RWPE2 (cell line): ENCODE data around the gene TEF.

Experiments used
- ATAC-seq: fragments of 200-7000 bp; cut with Tn5 transposase; 3 replicates; pipeline ENCODE4 v1.9.1; 2021; ENCODE audit warnings: low read depth
- DNase-seq: peaks from one replicate; pipeline ENCODE4 v3.0.0-alpha.2; 2020; ENCODE audit warnings: low spot score
- H3K27ac ChIP-seq: fragments of 450-650 bp; 2 replicates; pipeline ENCODE4 v1.5.1; 2017; ENCODE audit warnings: mild to moderate bottlenecking; ENCODE audit not compliant: poor library complexity, severe bottlenecking
- H3K27me3 ChIP-seq: fragments of 250-450 bp; sonication (Bioruptor Pico); 2 replicates; pipeline ENCODE4 v1.5.1; 2021; ENCODE audit warnings: mild to moderate bottlenecking, moderate library complexity; ENCODE audit not compliant: insufficient read depth, poor library complexity, severe bottlenecking
- H3K36me3 ChIP-seq: fragments of 250-450 bp; sonication (Bioruptor Pico); 2 replicates; pipeline ENCODE4 v1.5.1; 2020; ENCODE audit warnings: low read depth, mild to moderate bottlenecking, moderate library complexity
- H3K4me1 ChIP-seq: fragments of 250-450 bp; sonication (Bioruptor Pico); 2 replicates; pipeline ENCODE4 v1.5.1; 2021; ENCODE audit warnings: mild to moderate bottlenecking, moderate library complexity; ENCODE audit not compliant: insufficient read depth, poor library complexity, severe bottlenecking
- H3K4me3 ChIP-seq: fragments of 250-450 bp; sonication (Bioruptor Pico); 2 replicates; pipeline ENCODE4 v1.5.1; 2021; ENCODE audit warnings: mild to moderate bottlenecking, moderate library complexity; ENCODE audit not compliant: severe bottlenecking
- H3K9me3 ChIP-seq: fragments of 250-450 bp; sonication (Bioruptor Pico); 2 replicates; pipeline ENCODE4 v1.5.1; 2021; ENCODE audit warnings: mild to moderate bottlenecking, moderate library complexity; ENCODE audit not compliant: severe bottlenecking
- TF ChIP-seq, protein P1 (sequence below): fragments of 450-650 bp; IDR thresholded peaks from one replicate; pipeline ENCODE4 v1.5.1; 2017; ENCODE audit warnings: mild to moderate bottlenecking, moderate library complexity; ENCODE audit not compliant: poor library complexity, severe bottlenecking

Gene TEF

GRCh38 chr22:41364233-41364632 lies 17.5 kb upstream of the TEF start:
- no peaks in the 10 kb centered on the region for H3K27me3 ChIP-seq
- no peaks in the 10 kb centered on the region for H3K9me3 ChIP-seq
- TF ChIP-seq, protein P1, sequence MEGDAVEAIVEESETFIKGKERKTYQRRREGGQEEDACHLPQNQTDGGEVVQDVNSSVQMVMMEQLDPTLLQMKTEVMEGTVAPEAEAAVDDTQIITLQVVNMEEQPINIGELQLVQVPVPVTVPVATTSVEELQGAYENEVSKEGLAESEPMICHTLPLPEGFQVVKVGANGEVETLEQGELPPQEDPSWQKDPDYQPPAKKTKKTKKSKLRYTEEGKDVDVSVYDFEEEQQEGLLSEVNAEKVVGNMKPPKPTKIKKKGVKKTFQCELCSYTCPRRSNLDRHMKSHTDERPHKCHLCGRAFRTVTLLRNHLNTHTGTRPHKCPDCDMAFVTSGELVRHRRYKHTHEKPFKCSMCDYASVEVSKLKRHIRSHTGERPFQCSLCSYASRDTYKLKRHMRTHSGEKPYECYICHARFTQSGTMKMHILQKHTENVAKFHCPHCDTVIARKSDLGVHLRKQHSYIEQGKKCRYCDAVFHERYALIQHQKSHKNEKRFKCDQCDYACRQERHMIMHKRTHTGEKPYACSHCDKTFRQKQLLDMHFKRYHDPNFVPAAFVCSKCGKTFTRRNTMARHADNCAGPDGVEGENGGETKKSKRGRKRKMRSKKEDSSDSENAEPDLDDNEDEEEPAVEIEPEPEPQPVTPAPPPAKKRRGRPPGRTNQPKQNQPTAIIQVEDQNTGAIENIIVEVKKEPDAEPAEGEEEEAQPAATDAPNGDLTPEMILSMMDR, result no peak
- H3K4me3 ChIP-seq, result no peak overlapping the region
- H3K36me3 ChIP-seq, result no peaks in the 10 kb centered on the region
- no peak overlapping the region for H3K27ac ChIP-seq
- H3K4me1 ChIP-seq, result peaks cover 4% of the 10 kb centered on the region
- DNase-seq, result no peak
- no peak for ATAC-seq

DNA sequence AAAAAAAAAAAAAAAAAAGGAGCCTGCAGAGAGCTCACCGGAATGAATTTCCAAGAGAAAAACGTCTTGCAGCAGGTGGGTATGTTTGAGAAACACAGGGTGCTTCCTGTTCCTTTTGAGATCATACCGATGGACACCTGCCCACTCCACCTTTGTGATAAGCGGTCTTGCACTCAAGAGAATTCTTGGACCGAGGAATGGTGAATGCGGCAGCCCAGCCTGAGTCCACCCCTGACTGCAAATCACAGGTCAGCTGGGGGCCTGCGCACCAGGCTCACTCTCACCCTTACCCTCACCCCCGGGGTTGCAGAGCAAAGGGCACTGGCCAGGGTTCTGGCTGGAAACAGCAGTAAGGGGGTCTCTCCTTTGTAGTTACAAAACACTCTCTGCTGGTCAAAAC lies 16.8 kb upstream of the TEF start:
- H3K4me3 ChIP-seq, result no peak overlapping the region
- H3K36me3 ChIP-seq, result no peaks in the 10 kb centered on the region
- TF ChIP-seq, protein P1, result no peak
- no peak for DNase-seq
- no peak overlapping the region for H3K27ac ChIP-seq
- no peaks in the 10 kb centered on the region for H3K9me3 ChIP-seq
- H3K4me1 ChIP-seq, result peaks cover 4% of the 10 kb centered on the region
- no peak for ATAC-seq
- no peaks in the 10 kb centered on the region for H3K27me3 ChIP-seq

GRCh38 chr22:41365425-41365824 lies 16.3 kb upstream of the TEF start:
- H3K4me1 ChIP-seq, result peaks cover 4% of the 10 kb centered on the region
- H3K27me3 ChIP-seq, result no peaks in the 10 kb centered on the region
- no peaks in the 10 kb centered on the region for H3K36me3 ChIP-seq
- DNase-seq (no peak), ATAC-seq (no peak)
- H3K4me3 ChIP-seq, result no peak overlapping the region
- H3K27ac ChIP-seq, result no peak overlapping the region
- no peaks in the 10 kb centered on the region for H3K9me3 ChIP-seq
- TF ChIP-seq, protein P1, result no peak

DNA sequence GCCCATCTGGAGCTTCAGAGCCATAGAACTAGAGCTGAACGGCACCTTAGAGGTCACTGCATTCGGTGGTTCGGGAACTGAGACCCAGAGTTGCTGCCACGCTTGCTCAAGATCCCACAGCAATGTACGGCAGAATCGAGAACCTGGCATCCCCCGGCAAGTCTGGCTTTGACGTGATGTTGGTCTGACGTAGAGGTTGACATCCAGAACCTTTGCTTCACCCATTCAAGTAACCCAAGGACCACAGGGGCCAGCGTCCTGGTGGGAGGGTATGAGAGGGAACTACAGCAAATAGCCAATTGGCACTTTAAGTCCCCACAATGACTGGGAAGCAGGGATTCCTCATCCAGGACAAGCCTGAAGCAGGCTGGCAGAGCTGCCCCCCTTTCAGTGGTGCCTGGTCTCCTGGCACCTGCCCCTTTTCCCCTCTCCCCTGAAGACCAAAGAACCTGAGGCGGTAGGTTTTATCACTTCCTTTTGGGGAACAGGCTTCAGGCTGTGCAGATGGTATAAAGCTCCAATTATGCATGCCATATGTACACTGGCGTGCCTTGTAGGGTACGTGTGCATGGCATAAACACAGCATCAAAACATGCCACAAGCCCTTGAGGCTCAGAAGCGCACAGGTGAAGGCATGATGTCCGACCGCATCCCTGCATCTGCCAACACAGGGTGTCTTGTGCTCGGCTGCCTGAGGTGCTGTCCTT lies 15.3 kb upstream of the TEF start:
- no peak overlapping the region for H3K27ac ChIP-seq
- ATAC-seq (no peak; the same call in 2 of the 3 replicates), DNase-seq (no peak)
- H3K36me3 ChIP-seq, result no peaks in the 10 kb centered on the region
- no peaks in the 10 kb centered on the region for H3K27me3 ChIP-seq
- no peaks in the 10 kb centered on the region for H3K9me3 ChIP-seq
- H3K4me1 ChIP-seq, result peaks cover 4% of the 10 kb centered on the region
- no peak overlapping the region for H3K4me3 ChIP-seq
- TF ChIP-seq, protein P1, result no peak

DNA sequence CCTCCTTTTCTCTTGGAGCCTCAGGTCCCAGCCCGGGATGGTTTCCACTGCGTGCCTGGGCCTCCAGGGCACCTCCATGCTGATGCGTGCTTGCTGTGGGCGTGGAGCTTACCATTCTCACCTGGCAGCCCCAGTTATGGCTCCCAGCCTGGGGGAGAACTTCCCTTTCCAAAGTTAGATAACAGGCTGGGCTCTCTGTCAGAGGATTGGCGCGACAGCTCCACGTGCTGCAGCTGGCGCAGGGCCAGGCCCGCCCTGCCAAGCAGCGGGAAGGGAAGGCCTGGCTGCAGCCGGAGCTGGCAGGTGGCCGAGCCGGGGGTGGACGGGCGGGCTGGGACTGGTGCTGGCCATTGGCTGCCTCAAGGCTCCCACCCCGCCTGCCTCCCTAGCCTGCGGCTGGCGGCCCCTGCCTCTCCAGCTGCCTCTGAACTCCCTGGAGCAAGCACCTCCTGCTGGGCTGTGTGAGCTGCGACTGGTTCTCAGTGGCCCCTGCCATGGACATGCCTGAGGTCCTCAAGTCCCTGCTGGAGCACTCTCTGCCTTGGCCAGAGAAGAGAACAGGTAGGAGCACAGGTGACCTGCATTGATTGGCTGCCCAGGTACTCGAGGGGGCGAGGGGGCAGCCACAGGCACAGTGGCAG lies 14.6 kb upstream of the TEF start:
- no peak overlapping the region for H3K4me3 ChIP-seq
- no peaks in the 10 kb centered on the region for H3K9me3 ChIP-seq
- no peaks in the 10 kb centered on the region for H3K27me3 ChIP-seq
- H3K4me1 ChIP-seq, result peaks cover 4% of the 10 kb centered on the region
- H3K27ac ChIP-seq, result no peak overlapping the region
- TF ChIP-seq, protein P1, result peak; percentile 36
- ATAC-seq (peak; percentile 87), DNase-seq (peak; percentile 90)
- H3K36me3 ChIP-seq, result no peaks in the 10 kb centered on the region
